Natural killer cell (primary cell): ENCODE data around the gene CACNB4. TPM values are rescaled to one million over a fixed set of nuclear protein-coding genes. Genes with fewer than 3 reads are reported as not detected.

ENCODE experiments used
- ATAC-seq, 3 donors: fragments of 150-1000 bp in 2 of 3; fragments of 200-7000 bp in 1 of 3; cut with Tn5 transposase; 1 replicate in 1 of 3; 2 replicates in 2 of 3; pipeline ENCODE4 v1.10.0; 2021; ENCODE audit warnings: mild to moderate bottlenecking in 2 of 3, moderate library complexity in 2 of 3
- DNase-seq, 2 donors: peaks; one replicate each; pipeline versions ENCODE4 v3.0.0 to v3.0.0-alpha.2; 2013 to 2021; ENCODE audit warnings: mixed read lengths in 1 of 2
- H3K27ac ChIP-seq: one replicate; pipeline ENCODE4 v1.5.1; 2013; ENCODE audit warnings: mild to moderate bottlenecking, low read length
- H3K27me3 ChIP-seq: one replicate; pipeline ENCODE4 v1.6.1; 2013; ENCODE audit warnings: low read length; ENCODE audit not compliant: control insufficient read depth, insufficient read depth
- H3K36me3 ChIP-seq: one replicate; pipeline ENCODE4 v1.6.1; 2013; ENCODE audit warnings: low read length; ENCODE audit not compliant: control insufficient read depth, insufficient read depth
- H3K4me1 ChIP-seq: one replicate; pipeline ENCODE4 v1.6.1; 2013; ENCODE audit warnings: low read length; ENCODE audit not compliant: control insufficient read depth, insufficient read depth
- H3K4me3 ChIP-seq: one replicate; pipeline ENCODE4 v1.5.1; 2013; ENCODE audit warnings: low read length
- H3K9me3 ChIP-seq: one replicate; pipeline ENCODE4 v1.6.1; 2013; ENCODE audit warnings: low read length; ENCODE audit not compliant: control insufficient read depth, insufficient read depth
- H3K27ac Mint-ChIP-seq, 2 donors: one replicate each; pipeline ENCODE4 v1.8.0; 2022; ENCODE audit warnings: mild to moderate bottlenecking in 2 of 2, mixed read lengths in 2 of 2, moderate library complexity in 1 of 2
- H3K27me3 Mint-ChIP-seq, 2 donors: one replicate each; pipeline ENCODE4 v1.8.0; 2022; ENCODE audit warnings: low read depth in 2 of 2, mixed read lengths in 2 of 2
- H3K36me3 Mint-ChIP-seq: one replicate; pipeline ENCODE4 v1.8.0; 2022; ENCODE audit warnings: mixed read lengths
- H3K4me1 Mint-ChIP-seq, 2 donors: one replicate each; pipeline ENCODE4 v1.8.0; 2022; ENCODE audit warnings: mixed read lengths in 2 of 2
- H3K4me3 Mint-ChIP-seq: one replicate; pipeline ENCODE4 v1.8.0; 2022; ENCODE audit warnings: mild to moderate bottlenecking, moderate library complexity, mixed read lengths
- H3K9me3 Mint-ChIP-seq, 2 donors: one replicate each; pipeline ENCODE4 v1.8.0; 2022; ENCODE audit warnings: mixed read lengths in 2 of 2
- CTCF ChIP-seq: fragments of 200-600 bp; IDR thresholded peaks from one replicate; pipeline ENCODE4 v1.8.0; 2022; ENCODE audit warnings: antibody characterized with exemption
- WGBS: methylation state at CpG from one replicate; pipeline ENCODE4 v1.1.7; 2013; ENCODE audit warnings: missing lambda C conversion rate; ENCODE audit not compliant: insufficient coverage; 5-methylcytosine and 5-hydroxymethylcytosine counted together
- intact Hi-C: fragments of 100-400 bp; cut with micrococcal nuclease; formaldehyde crosslinking; loops from one replicate; pipeline ENCODE4 v1.14.2; 2022
- total RNA-seq, 4 donors: library from RNA; stranded (reverse); fragments of 120-200 nt in 1 of 4; gene quantifications; one replicate each; pipeline versions ENCODE4 v1.2.3 to v1.2.4, GENCODE V29; 2013 to 2022

The CACNB4 gene
- total RNA-seq, 3 donors from 2014 or later (not counting 1 experiment from before 2014, with no cell fraction given): 0.56 to 0.93 (median 0.73) TPM

DNA sequence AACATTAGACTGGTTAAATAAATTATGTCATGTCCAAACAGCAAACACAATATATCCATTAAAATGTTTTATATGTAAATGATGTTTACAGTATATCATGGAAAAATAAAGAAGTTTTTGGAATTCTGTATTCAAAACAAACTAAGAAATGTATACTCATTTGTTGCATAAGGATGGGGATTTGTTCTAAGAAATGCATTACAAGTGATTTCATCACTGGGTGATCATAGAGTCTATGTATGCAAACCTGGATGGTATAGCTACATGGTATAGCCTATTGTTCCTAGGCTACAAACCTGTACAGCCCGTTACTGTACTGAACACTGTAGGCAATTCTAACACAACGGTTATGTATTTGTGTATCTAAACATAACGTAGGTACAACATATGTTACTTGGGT lies 305.7 kb downstream of the CACNB4 start:
- DNase-seq (no peak), ATAC-seq (no peak)
- H3K27me3 ChIP-seq: no peaks in the 10 kb centered on the region
- no peaks in the 10 kb centered on the region for H3K9me3 ChIP-seq
- no peak overlapping the region for H3K27ac ChIP-seq
- intact Hi-C loops: no loop called here
- peaks cover 14 to 23% of the 10 kb centered on the region in 2 donors for H3K4me1 Mint-ChIP-seq
- no peaks in the 10 kb centered on the region for H3K4me1 ChIP-seq
- H3K4me3 Mint-ChIP-seq: no peak overlapping the region
- no peak for TF ChIP-seq CTCF
- H3K9me3 Mint-ChIP-seq: peaks cover 0 to 4% of the 10 kb centered on the region in 2 donors
- H3K4me3 ChIP-seq: no peak overlapping the region
- 100% methylated on average over 2 of the region's 3 CpGs for WGBS
- no peaks in the 10 kb centered on the region for H3K36me3 Mint-ChIP-seq
- H3K27me3 Mint-ChIP-seq: no peaks in the 10 kb centered on the region
- peaks cover 9% of the 10 kb centered on the region for H3K36me3 ChIP-seq
- no peak overlapping the region for H3K27ac Mint-ChIP-seq

- no peak for TF ChIP-seq CTCF
- no peaks in the 10 kb centered on the region for H3K27me3 Mint-ChIP-seq
- Histone ChIP-seq H3K4me1 (no peaks in the 10 kb centered on the region), H3K27ac (no peak overlapping the region), H3K27me3 (no peaks in the 10 kb centered on the region), H3K4me3 (no peak overlapping the region), H3K36me3 (peaks cover 10% of the 10 kb centered on the region), H3K9me3 (no peaks in the 10 kb centered on the region)
- no peak overlapping the region for H3K4me3 Mint-ChIP-seq
- intact Hi-C loops: no loop called here
- peaks cover 14 to 26% of the 10 kb centered on the region in 2 donors for H3K4me1 Mint-ChIP-seq
- ATAC-seq (no peak), DNase-seq (no peak)
- H3K36me3 Mint-ChIP-seq: no peaks in the 10 kb centered on the region
- H3K27ac Mint-ChIP-seq: no peak overlapping the region
- peaks cover 0 to 4% of the 10 kb centered on the region in 2 donors for H3K9me3 Mint-ChIP-seq
- 100% methylated on average over 4 of the region's 4 CpGs for WGBS
These were observed 306.3 kb downstream of the CACNB4 start for GRCh38 chr2:151792589-151792988.

- no peak overlapping the region for H3K4me3 ChIP-seq
- H3K4me3 Mint-ChIP-seq: no peak overlapping the region
- H3K9me3 ChIP-seq: no peaks in the 10 kb centered on the region
- no peak overlapping the region for H3K27ac ChIP-seq
- ATAC-seq (no peak), DNase-seq (no peak)
- intact Hi-C loops: no loop called here
- H3K27me3 ChIP-seq: no peaks in the 10 kb centered on the region
- H3K27ac Mint-ChIP-seq: no peak overlapping the region
- no peaks in the 10 kb centered on the region for H3K4me1 ChIP-seq
- H3K36me3 Mint-ChIP-seq: no peaks in the 10 kb centered on the region
- H3K9me3 Mint-ChIP-seq: peaks cover 0 to 4% of the 10 kb centered on the region in 2 donors
- TF ChIP-seq CTCF: no peak
- H3K36me3 ChIP-seq: peaks cover 10% of the 10 kb centered on the region
- 100% methylated on average over 1 of the region's 3 CpGs for WGBS
- no peaks in the 10 kb centered on the region for H3K27me3 Mint-ChIP-seq
- peaks cover 8 to 21% of the 10 kb centered on the region in 2 donors for H3K4me1 Mint-ChIP-seq
These were observed 307.3 kb downstream of the CACNB4 start for GRCh38 chr2:151791545-151791944.

GRCh38 chr2:151790689-151791088 lies 308.2 kb downstream of the CACNB4 start:
- Mint-ChIP-seq H3K9me3 (peaks cover 0 to 4% of the 10 kb centered on the region in 2 donors), H3K27me3 (no peaks in the 10 kb centered on the region), H3K27ac (peak overlapping the region; percentile 11 to 47), H3K36me3 (no peaks in the 10 kb centered on the region), H3K4me3 (no peak overlapping the region), H3K4me1 (peaks cover 8 to 21% of the 10 kb centered on the region in 2 donors)
- TF ChIP-seq CTCF: no peak
- H3K27me3 ChIP-seq: no peaks in the 10 kb centered on the region
- peaks cover 10% of the 10 kb centered on the region for H3K36me3 ChIP-seq
- ATAC-seq: no peak
- no peaks in the 10 kb centered on the region for H3K9me3 ChIP-seq
- whole genome bisulfite sequencing: 94% methylated on average over 1 of the region's 1 CpG
- H3K4me3 ChIP-seq: no peak overlapping the region
- no peaks in the 10 kb centered on the region for H3K4me1 ChIP-seq
- intact Hi-C loops: no loop called here
- no peak overlapping the region for H3K27ac ChIP-seq
- DNase-seq: no peak
